Kidney (tissue), 14 donors: ENCODE data around the gene OXSR1. TPM values are rescaled to one million over a fixed set of nuclear protein-coding genes. Genes with fewer than 3 reads are reported as not detected.
A peak's percentile ranks its signal among the peaks of the same experiment; 100 is the strongest.

Source experiments
- DNase-seq, 5 donors: peaks; one replicate each; pipeline ENCODE4 v3.0.0-alpha.2; 2013 to 2020
- FAIRE-seq: peaks from 2 replicates; lab custom pipeline; 2012; peaks lifted over from hg19 to GRCh38; lab: Jason Lieb, UNC
- H3K27ac ChIP-seq, 2 donors: one replicate each; pipeline ENCODE4 v1.7.0; 2013; ENCODE audit warnings: low read depth in 2 of 2, low read length in 2 of 2, inconsistent platforms in 1 of 2
- H3K27me3 ChIP-seq: one replicate; pipeline ENCODE4 v1.7.1; 2013; ENCODE audit warnings: low read length, inconsistent platforms; ENCODE audit not compliant: control insufficient read depth, insufficient read depth
- H3K36me3 ChIP-seq, 3 donors: one replicate each; pipeline versions ENCODE4 v1.7.0 to v1.7.1; 2013; ENCODE audit warnings: low read length in 3 of 3, control low read depth in 1 of 3, inconsistent platforms in 1 of 3; ENCODE audit not compliant: insufficient read depth in 3 of 3, control insufficient read depth in 2 of 3
- H3K4me1 ChIP-seq, 3 donors: one replicate each; pipeline versions ENCODE4 v1.7.0 to v1.7.1; 2013; ENCODE audit warnings: low read length in 3 of 3, inconsistent platforms in 1 of 3, low read depth in 1 of 3; ENCODE audit not compliant: control insufficient read depth in 2 of 3, insufficient read depth in 2 of 3
- H3K4me3 ChIP-seq, 3 donors: one replicate each; pipeline versions ENCODE4 v1.7.0 to v1.8.1; 2013; ENCODE audit warnings: low read length in 3 of 3, control low read depth in 1 of 3, inconsistent platforms in 1 of 3
- H3K9ac ChIP-seq, 3 donors: one replicate each; pipeline versions ENCODE4 v1.7.0 to v1.7.1; 2013; ENCODE audit warnings: low read length in 3 of 3, control low read depth in 1 of 3, inconsistent platforms in 1 of 3
- H3K9me3 ChIP-seq, 3 donors: one replicate each; pipeline versions ENCODE4 v1.7.0 to v1.7.1; 2013; ENCODE audit warnings: low read length in 3 of 3, control low read depth in 1 of 3, inconsistent platforms in 1 of 3; ENCODE audit not compliant: control insufficient read depth in 2 of 3, insufficient read depth in 1 of 3
- intact Hi-C: fragments of 100-400 bp; cut with DNase I; formaldehyde crosslinking; loops from one replicate; pipeline ENCODE4 v1.11.1; 2022
- polyA plus RNA-seq: library from polyadenylated mRNA; stranded (reverse); fragments of 350-450 nt; fragmentation: Illumina TruSeq; extraction: RNeasy Lipid Tissue Mini Kit (QIAGEN cat#74804); gene quantifications from one replicate; pipeline ENCODE4 v1.2.3, GENCODE V29; 2014; ENCODE audit warnings: low read depth, low replicate concordance; ENCODE audit not compliant: insufficient read depth
- total RNA-seq: library from RNA; stranded (reverse); fragmentation: NEBNext Ultra II Directional; extraction: Animal tissue kit (Norgen Biotek cat#: 25700); gene quantifications from one replicate; pipeline ENCODE4 v1.2.1, GENCODE V29; 2021
- TF ChIP-seq, protein P1 (sequence below): IDR thresholded peaks from 3 replicates; pipeline ENCODE4 v1.5.1; 2012; ENCODE audit warnings: mild to moderate bottlenecking, moderate library complexity, borderline replicate concordance; ENCODE audit not compliant: insufficient read depth; ENCODE audit errors: extremely low read depth
- donor health status: control.
- donor health status: control.
- donor health status: control.
- donor health status: control.
- donor health status: control.
- donor health status: DM: yes; HTN: yes; CAD: no.
- donor health status: Normal renal cell carcinoma (clear cell type).

OXSR1 gene
- total and polyA plus RNA-seq, 2 donors from 2014 or later, result 16.7 to 40.0 TPM

DNA sequence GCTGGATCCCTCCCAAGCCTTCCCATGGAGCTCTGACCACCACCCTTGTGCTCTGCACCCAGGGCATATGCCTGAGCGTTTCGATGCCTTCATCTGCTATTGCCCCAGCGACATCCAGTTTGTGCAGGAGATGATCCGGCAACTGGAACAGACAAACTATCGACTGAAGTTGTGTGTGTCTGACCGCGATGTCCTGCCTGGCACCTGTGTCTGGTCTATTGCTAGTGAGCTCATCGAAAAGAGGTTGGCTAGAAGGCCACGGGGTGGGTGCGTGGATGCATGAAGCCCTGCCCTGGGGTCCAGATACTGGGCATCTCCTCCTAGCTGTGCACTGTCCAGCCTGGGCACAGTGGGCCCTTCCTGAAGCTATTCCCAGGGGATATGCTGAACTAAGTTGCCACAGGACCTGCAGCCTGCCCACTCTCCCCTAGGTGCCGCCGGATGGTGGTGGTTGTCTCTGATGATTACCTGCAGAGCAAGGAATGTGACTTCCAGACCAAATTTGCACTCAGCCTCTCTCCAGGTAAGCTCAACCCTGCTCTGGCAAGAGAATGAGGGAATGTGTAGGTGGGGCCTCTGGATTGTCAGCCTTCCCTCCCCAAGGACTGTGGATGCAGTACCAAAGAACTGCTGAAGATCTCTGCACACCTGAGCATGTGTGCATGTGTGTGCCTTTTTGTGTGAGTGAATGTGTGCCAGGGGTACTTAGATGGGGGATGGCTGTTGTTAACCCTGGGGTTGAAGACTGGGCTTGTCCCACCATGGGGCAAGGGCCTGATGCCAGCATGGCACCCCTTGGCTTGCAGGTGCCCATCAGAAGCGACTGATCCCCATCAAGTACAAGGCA, 24.8 kb upstream of the OXSR1 start:
- no peak overlapping the region for H3K4me3 ChIP-seq
- H3K27ac ChIP-seq, result no peak overlapping the region
- intact Hi-C loops, result no loop called here
- peaks cover 0 to 21% (median 13%) of the 10 kb centered on the region in 3 donors for H3K4me1 ChIP-seq
- DNase-seq (peak in 1 of 5 donors; percentile 7), FAIRE-seq (no peak)
- TF ChIP-seq, protein P1, sequence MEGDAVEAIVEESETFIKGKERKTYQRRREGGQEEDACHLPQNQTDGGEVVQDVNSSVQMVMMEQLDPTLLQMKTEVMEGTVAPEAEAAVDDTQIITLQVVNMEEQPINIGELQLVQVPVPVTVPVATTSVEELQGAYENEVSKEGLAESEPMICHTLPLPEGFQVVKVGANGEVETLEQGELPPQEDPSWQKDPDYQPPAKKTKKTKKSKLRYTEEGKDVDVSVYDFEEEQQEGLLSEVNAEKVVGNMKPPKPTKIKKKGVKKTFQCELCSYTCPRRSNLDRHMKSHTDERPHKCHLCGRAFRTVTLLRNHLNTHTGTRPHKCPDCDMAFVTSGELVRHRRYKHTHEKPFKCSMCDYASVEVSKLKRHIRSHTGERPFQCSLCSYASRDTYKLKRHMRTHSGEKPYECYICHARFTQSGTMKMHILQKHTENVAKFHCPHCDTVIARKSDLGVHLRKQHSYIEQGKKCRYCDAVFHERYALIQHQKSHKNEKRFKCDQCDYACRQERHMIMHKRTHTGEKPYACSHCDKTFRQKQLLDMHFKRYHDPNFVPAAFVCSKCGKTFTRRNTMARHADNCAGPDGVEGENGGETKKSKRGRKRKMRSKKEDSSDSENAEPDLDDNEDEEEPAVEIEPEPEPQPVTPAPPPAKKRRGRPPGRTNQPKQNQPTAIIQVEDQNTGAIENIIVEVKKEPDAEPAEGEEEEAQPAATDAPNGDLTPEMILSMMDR, result no peak
- peaks cover 2 to 10% (median 9%) of the 10 kb centered on the region in 3 donors for H3K36me3 ChIP-seq
- H3K27me3 ChIP-seq, result no peaks in the 10 kb centered on the region
- H3K9ac ChIP-seq, result no peak overlapping the region
- no peaks in the 10 kb centered on the region for H3K9me3 ChIP-seq

DNA sequence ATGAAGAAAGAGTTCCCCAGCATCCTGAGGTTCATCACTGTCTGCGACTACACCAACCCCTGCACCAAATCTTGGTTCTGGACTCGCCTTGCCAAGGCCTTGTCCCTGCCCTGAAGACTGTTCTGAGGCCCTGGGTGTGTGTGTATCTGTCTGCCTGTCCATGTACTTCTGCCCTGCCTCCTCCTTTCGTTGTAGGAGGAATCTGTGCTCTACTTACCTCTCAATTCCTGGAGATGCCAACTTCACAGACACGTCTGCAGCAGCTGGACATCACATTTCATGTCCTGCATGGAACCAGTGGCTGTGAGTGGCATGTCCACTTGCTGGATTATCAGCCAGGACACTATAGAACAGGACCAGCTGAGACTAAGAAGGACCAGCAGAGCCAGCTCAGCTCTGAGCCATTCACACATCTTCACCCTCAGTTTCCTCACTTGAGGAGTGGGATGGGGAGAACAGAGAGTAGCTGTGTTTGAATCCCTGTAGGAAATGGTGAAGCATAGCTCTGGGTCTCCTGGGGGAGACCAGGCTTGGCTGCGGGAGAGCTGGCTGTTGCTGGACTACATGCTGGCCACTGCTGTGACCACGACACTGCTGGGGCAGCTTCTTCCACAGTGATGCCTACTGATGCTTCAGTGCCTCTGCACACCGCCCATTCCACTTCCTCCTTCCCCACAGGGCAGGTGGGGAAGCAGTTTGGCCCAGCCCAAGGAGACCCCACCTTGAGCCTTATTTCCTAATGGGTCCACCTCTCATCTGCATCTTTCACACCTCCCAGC, 24.0 kb upstream of the OXSR1 start:
- Histone ChIP-seq H3K9me3 (no peaks in the 10 kb centered on the region), H3K4me1 (peaks cover 0 to 21% (median 13%) of the 10 kb centered on the region in 3 donors), H3K4me3 (no peak overlapping the region), H3K27ac (no peak overlapping the region), H3K36me3 (peaks cover 2 to 10% (median 9%) of the 10 kb centered on the region in 3 donors), H3K27me3 (no peaks in the 10 kb centered on the region), H3K9ac (no peak overlapping the region)
- intact Hi-C loops, result no loop called here
- DNase-seq (peak in 1 of 5 donors; percentile 4), FAIRE-seq (no peak)
- TF ChIP-seq, protein P1, result no peak

DNA sequence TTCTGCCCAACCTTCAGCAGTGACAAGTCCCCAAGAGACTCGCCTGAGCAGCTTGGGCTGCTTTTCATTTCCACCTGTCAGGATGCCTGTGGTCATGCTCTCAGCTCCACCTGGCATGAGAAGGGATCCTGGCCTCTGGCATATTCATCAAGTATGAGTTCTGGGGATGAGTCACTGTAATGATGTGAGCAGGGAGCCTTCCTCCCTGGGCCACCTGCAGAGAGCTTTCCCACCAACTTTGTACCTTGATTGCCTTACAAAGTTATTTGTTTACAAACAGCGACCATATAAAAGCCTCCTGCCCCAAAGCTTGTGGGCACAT, 23.4 kb upstream of the OXSR1 start:
- H3K9me3 ChIP-seq, result no peaks in the 10 kb centered on the region
- FAIRE-seq (no peak), DNase-seq (no peak)
- intact Hi-C loops, result no loop called here
- TF ChIP-seq, protein P1, result no peak
- no peak overlapping the region for H3K9ac ChIP-seq
- H3K27ac ChIP-seq, result no peak overlapping the region
- H3K27me3 ChIP-seq, result no peaks in the 10 kb centered on the region
- H3K36me3 ChIP-seq, result peaks cover 2 to 10% (median 9%) of the 10 kb centered on the region in 3 donors
- H3K4me3 ChIP-seq, result no peak overlapping the region
- peaks cover 0 to 21% (median 13%) of the 10 kb centered on the region in 3 donors for H3K4me1 ChIP-seq
